SH-SY5Y (cell line): ENCODE results near the gene HOXD9.

Source experiments
- GATA2 ChIP-seq: IDR thresholded peaks from 2 replicates; pipeline ENCODE4 v1.6.1; 2011; ENCODE audit warnings: mild to moderate bottlenecking, low read depth, low read length
- GATA3 ChIP-seq: IDR thresholded peaks from 2 replicates; pipeline ENCODE4 v1.6.1; 2011; ENCODE audit warnings: low read depth, mild to moderate bottlenecking, low read length, moderate library complexity

GRCh38 chr2:176156301-176156806, 33.8 kb downstream of the HOXD9 start:
- TF ChIP-seq GATA2: no peak
- TF ChIP-seq GATA3: no peak
